HEK293 (cell line): Measurements from ENCODE around the gene ETV3.

Source experiments
- CTCF ChIA-PET: fragments of 350-600 bp; formaldehyde crosslinking; extraction: SDS; loops from one replicate; lab custom pipeline; 2021; ENCODE audit warnings: antibody characterized with exemption; lab: Yijun Ruan, JAX
- POLR2A ChIA-PET: fragments of 300-600 bp; formaldehyde crosslinking; extraction: SDS; loops from one replicate; lab custom pipeline; 2020; ENCODE audit warnings: antibody characterized with exemption, inconsistent platforms; lab: Yijun Ruan, JAX
- H3K27ac ChIP-seq: fragments of 200-500 bp; sonication (Bioruptor generic); 2 replicates; pipeline ENCODE4 v1.5.1; 2014; ENCODE audit warnings: low read depth, low read length, control low read depth, inconsistent platforms; ENCODE audit errors: extremely low read depth
- H3K36me3 ChIP-seq, 2 experiments: fragments of 200-500 bp in 1 of 2; sonication (Bioruptor generic) in 1 of 2; 1 replicate in 1 of 2; 2 replicates in 1 of 2; pipeline ENCODE4 v1.5.1; 2014 to 2017; ENCODE audit warnings: inconsistent platforms in 2 of 2, low read length in 2 of 2; ENCODE audit not compliant: control insufficient read depth in 2 of 2, insufficient read depth in 1 of 2
- H3K4me1 ChIP-seq: fragments of 200-500 bp; sonication (Bioruptor generic); 2 replicates; pipeline ENCODE4 v1.5.1; 2014; ENCODE audit warnings: mild to moderate bottlenecking, low read length, inconsistent platforms; ENCODE audit not compliant: control insufficient read depth, insufficient read depth
- H3K4me3 ChIP-seq: 2 replicates; pipeline ENCODE4 v1.5.1; 2011; ENCODE audit warnings: low read depth, mild to moderate bottlenecking, control low read depth, low read length, moderate library complexity
- H3K9me3 ChIP-seq: fragments of 200-500 bp; sonication (Bioruptor generic); 2 replicates; pipeline ENCODE4 v1.5.1; 2014; ENCODE audit warnings: low read depth, low read length, inconsistent platforms; ENCODE audit not compliant: control insufficient read depth, insufficient read depth
- AEBP2 ChIP-seq: fragments of 450-650 bp; formaldehyde crosslinking; IDR thresholded peaks from 2 replicates; pipeline ENCODE4 v1.5.1; 2016; ENCODE audit warnings: missing biosample characterization, missing genetic modification characterization, borderline replicate concordance
- ELK4 ChIP-seq: IDR thresholded peaks from 2 replicates; pipeline ENCODE4 v1.6.1; 2011; ENCODE audit warnings: mild to moderate bottlenecking, low read depth, low read length, borderline replicate concordance
- REST ChIP-seq: fragments of 450-650 bp; formaldehyde crosslinking; IDR thresholded peaks from 2 replicates; pipeline ENCODE4 v1.5.1; 2016; ENCODE audit warnings: missing biosample characterization, missing genetic modification characterization
- TRIM28 ChIP-seq: IDR thresholded peaks from 2 replicates; pipeline ENCODE4 v1.6.1; 2011; ENCODE audit warnings: low read length, control low read depth, borderline replicate concordance
- YY1 ChIP-seq: fragments of 450-650 bp; formaldehyde crosslinking; IDR thresholded peaks from 2 replicates; pipeline ENCODE4 v1.5.1; 2018; ENCODE audit warnings: missing biosample characterization, missing genetic modification characterization
- ZBTB10 ChIP-seq: fragments of 450-650 bp; formaldehyde crosslinking; IDR thresholded peaks from 2 replicates; pipeline ENCODE4 v1.5.1; 2016; ENCODE audit warnings: missing biosample characterization, missing genetic modification characterization
- ZBTB8A ChIP-seq: fragments of 450-650 bp; formaldehyde crosslinking; IDR thresholded peaks from 2 replicates; pipeline ENCODE4 v1.5.1; 2016; ENCODE audit warnings: missing biosample characterization, missing genetic modification characterization
- ZNF10 ChIP-seq: fragments of 450-650 bp; formaldehyde crosslinking; IDR thresholded peaks from 2 replicates; pipeline ENCODE4 v1.5.1; 2017; ENCODE audit warnings: missing biosample characterization, missing genetic modification characterization
- ZNF114 ChIP-seq: fragments of 450-650 bp; formaldehyde crosslinking; IDR thresholded peaks from 2 replicates; pipeline ENCODE4 v1.5.0; 2017; ENCODE audit warnings: missing biosample characterization, missing genetic modification characterization
- ZNF138 ChIP-seq: fragments of 450-650 bp; formaldehyde crosslinking; IDR thresholded peaks from 2 replicates; pipeline ENCODE4 v1.5.1; 2016; ENCODE audit warnings: missing biosample characterization, missing genetic modification characterization, borderline replicate concordance
- ZNF140 ChIP-seq: fragments of 450-650 bp; formaldehyde crosslinking; IDR thresholded peaks from 2 replicates; pipeline ENCODE4 v1.5.1; 2016; ENCODE audit warnings: missing biosample characterization, missing genetic modification characterization
- ZNF146 ChIP-seq: fragments of 450-650 bp; formaldehyde crosslinking; IDR thresholded peaks from 2 replicates; pipeline ENCODE4 v1.5.1; 2016; ENCODE audit warnings: missing biosample characterization, missing genetic modification characterization
- ZNF174 ChIP-seq: fragments of 450-650 bp; formaldehyde crosslinking; IDR thresholded peaks from 2 replicates; pipeline ENCODE4 v1.5.0; 2017; ENCODE audit warnings: missing biosample characterization, mild to moderate bottlenecking, missing genetic modification characterization
- ZNF239 ChIP-seq: fragments of 450-650 bp; formaldehyde crosslinking; IDR thresholded peaks from 2 replicates; pipeline ENCODE4 v1.5.1; 2016; ENCODE audit warnings: missing biosample characterization, missing genetic modification characterization
- ZNF266 ChIP-seq: fragments of 450-650 bp; formaldehyde crosslinking; IDR thresholded peaks from 2 replicates; pipeline ENCODE4 v1.5.1; 2016; ENCODE audit warnings: missing biosample characterization, missing genetic modification characterization, low read depth
- ZNF292 ChIP-seq: fragments of 450-650 bp; formaldehyde crosslinking; IDR thresholded peaks from 2 replicates; pipeline ENCODE4 v1.5.1; 2016; ENCODE audit warnings: low read depth, missing biosample characterization, missing genetic modification characterization, borderline replicate concordance
- ZNF335 ChIP-seq: fragments of 450-650 bp; formaldehyde crosslinking; conservative IDR thresholded peaks from 2 replicates; pipeline ENCODE4 v1.5.1; 2016; ENCODE audit warnings: missing biosample characterization, missing genetic modification characterization
- ZNF488 ChIP-seq: fragments of 450-650 bp; formaldehyde crosslinking; IDR thresholded peaks from 2 replicates; pipeline ENCODE4 v1.5.1; 2016; ENCODE audit warnings: missing biosample characterization, missing genetic modification characterization
- ZNF544 ChIP-seq: fragments of 450-650 bp; formaldehyde crosslinking; IDR thresholded peaks from 2 replicates; pipeline ENCODE4 v1.5.0; 2017; ENCODE audit warnings: missing biosample characterization, missing genetic modification characterization
- ZNF571 ChIP-seq: fragments of 450-650 bp; formaldehyde crosslinking; IDR thresholded peaks from 2 replicates; pipeline ENCODE4 v1.5.0; 2017; ENCODE audit warnings: missing biosample characterization, missing genetic modification characterization
- ZNF677 ChIP-seq: fragments of 450-650 bp; IDR thresholded peaks from 2 replicates; pipeline ENCODE4 v1.5.0; 2018; ENCODE audit warnings: missing biosample characterization, mild to moderate bottlenecking, missing genetic modification characterization, moderate library complexity
- ZNF747 ChIP-seq: fragments of 450-650 bp; formaldehyde crosslinking; IDR thresholded peaks from 2 replicates; pipeline ENCODE4 v1.5.1; 2016; ENCODE audit warnings: missing biosample characterization, missing genetic modification characterization
- ZNF830 ChIP-seq: fragments of 450-650 bp; IDR thresholded peaks from 2 replicates; pipeline ENCODE4 v1.5.0; 2018; ENCODE audit warnings: missing biosample characterization, missing genetic modification characterization, low read depth, mild to moderate bottlenecking, moderate library complexity
- ZNF837 ChIP-seq: fragments of 450-650 bp; formaldehyde crosslinking; IDR thresholded peaks from 2 replicates; pipeline ENCODE4 v1.5.1; 2016; ENCODE audit warnings: missing biosample characterization, missing genetic modification characterization
- ZSCAN23 ChIP-seq: fragments of 450-650 bp; formaldehyde crosslinking; IDR thresholded peaks from 2 replicates; pipeline ENCODE4 v1.5.1; 2016; ENCODE audit warnings: missing biosample characterization, missing genetic modification characterization

The ETV3 gene

GRCh38 chr1:157085421-157085820 is 52.8 kb downstream of the ETV3 start (continued):
- TF ChIP-seq ZBTB10 (tag by site-specific recombination) = no peak
- no peak for TF ChIP-seq ZSCAN23 (tag by site-specific recombination)
- TF ChIP-seq ZNF488 = no peak
- TF ChIP-seq AEBP2 (tag by site-specific recombination) = no peak
- TF ChIP-seq ZNF239 = no peak
- no peak for TF ChIP-seq TRIM28
- TF ChIP-seq ZNF140 = no peak
- TF ChIP-seq ZNF571 (tag by site-specific recombination) = no peak
- no peak for TF ChIP-seq REST (tag by site-specific recombination)
- TF ChIP-seq ZNF138 = no peak

- no peak for TF ChIP-seq ZNF837
- TF ChIP-seq ELK4 = no peak
- TF ChIP-seq ZNF292 (tag by site-specific recombination) = no peak
- TF ChIP-seq ZNF114 (tag by site-specific recombination) = no peak
- TF ChIP-seq ZNF830 = no peak
- no peak for TF ChIP-seq ZNF266
- TF ChIP-seq ZNF174 (tag by site-specific recombination) = no peak
- no peak for TF ChIP-seq ZNF544
- TF ChIP-seq ZNF146 (tag by site-specific recombination) = no peak
- TF ChIP-seq YY1 (tag by site-specific recombination) = no peak
- TF ChIP-seq AEBP2 (tag by site-specific recombination) = no peak
- no peak for TF ChIP-seq ZNF747 (tag by site-specific recombination)
- no peak for TF ChIP-seq ZNF10 (tag by site-specific recombination)
- TF ChIP-seq ZNF335 (tag by site-specific recombination) = no peak
- TF ChIP-seq ZNF677 (tag by site-specific recombination) = no peak
- TF ChIP-seq ZBTB8A (tag by site-specific recombination) = no peak
- TF ChIP-seq, all 188 proteins: peak for 0
- POLR2A ChIA-PET = no interaction called here
- CTCF ChIA-PET = interaction anchor here (0.8 to 7.7 kb wide), 2 partner anchors 70 to 165 kb away, joined by 3 to 288 read pairs; no protein-coding TSS in a partner anchor
- Histone ChIP-seq H3K4me1 (no peaks in the 10 kb centered on the region), H3K36me3 (no peaks in the 10 kb centered on the region), H3K9me3 (no peaks in the 10 kb centered on the region), H3K4me3 (no peak overlapping the region), H3K27ac (no peak overlapping the region)
Observed at GRCh38 chr1:157084720-157085119, 53.5 kb downstream of the ETV3 start.
